ENCODE data around the gene ELP2. TPM values are rescaled to one million over a fixed set of nuclear protein-coding genes. Genes with fewer than 3 reads are reported as not detected.

The ELP2 gene
- total RNA-seq, 4 donors from 2014 or later, result 23.2 to 59.5 (median 49.6) TPM

DNA sequence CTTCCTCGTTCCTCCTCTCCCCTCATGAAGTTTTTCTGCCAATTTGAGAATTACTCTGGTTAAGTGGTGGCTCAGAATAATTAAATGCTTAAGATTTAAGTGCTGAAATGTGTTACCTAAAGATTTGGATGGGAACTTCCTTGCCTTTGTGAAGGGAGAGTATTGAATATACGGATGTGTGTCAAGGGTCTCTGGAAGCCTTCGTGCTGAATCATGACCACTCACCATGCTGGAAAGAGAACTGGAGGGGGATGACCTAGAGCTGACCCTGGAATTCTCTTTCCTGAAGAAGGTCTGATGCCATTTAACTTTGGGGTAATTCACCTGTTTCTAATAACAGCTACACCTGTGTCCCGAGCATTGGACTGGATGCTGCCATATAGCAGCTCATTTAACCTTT is 59.8 kb downstream of the ELP2 start:
- 69 to 88% methylated on average over 4 of the region's 4 CpGs for WGBS, 2 donors (ENCODE audit: low coverage in 1 of 2)
- Histone ChIP-seq H3K27ac (no peak overlapping the region), H3K4me3 (no peak overlapping the region), H3K4me1 (peaks cover 9 to 17% (median 13%) of the 10 kb centered on the region in 4 donors), H3K36me3 (no peaks in the 10 kb centered on the region), H3K27me3 (no peaks in the 10 kb centered on the region), H3K9me3 (no peaks in the 10 kb centered on the region)
- TF ChIP-seq POLR2A (IDR thresholded peaks at IDR 0.05) (no peak), CTCF (IDR thresholded peaks at IDR 0.05) (no peak), POLR2AphosphoS5 (IDR thresholded peaks at IDR 0.05) (no peak), EP300 (IDR thresholded peaks at IDR 0.05; ENCODE audit: low read depth) (no peak)
- DNase-seq, result no peak
- intact Hi-C loops (cut with DNase I; ENCODE audit: low total_unique reads), result no loop called here
- in situ Hi-C loops (cut with MboI; ENCODE audit: low pct_ligation_motif_present in 1 of 4, low pct_unique_long_range_greater_than_20kb in 1 of 4, low sequenced_read_pairs in 3 of 4), result no loop called here

GRCh38 chr18:36191286-36191685 is 61.6 kb downstream of the ELP2 start:
- no peaks in the 10 kb centered on the region for H3K36me3 ChIP-seq
- H3K27me3 ChIP-seq, result no peaks in the 10 kb centered on the region
- H3K9me3 ChIP-seq, result no peaks in the 10 kb centered on the region
- H3K4me3 ChIP-seq, result no peak overlapping the region
- no peak overlapping the region for H3K27ac ChIP-seq
- intact Hi-C loops (cut with DNase I; ENCODE audit: low total_unique reads), result no loop called here
- no peak for TF ChIP-seq POLR2A (IDR thresholded peaks at IDR 0.05)
- no peak for TF ChIP-seq POLR2AphosphoS5 (IDR thresholded peaks at IDR 0.05)
- no peak for TF ChIP-seq EP300 (IDR thresholded peaks at IDR 0.05; ENCODE audit: low read depth)
- H3K4me1 ChIP-seq, result peaks cover 9 to 16% (median 13%) of the 10 kb centered on the region in 4 donors
- DNase-seq, result no peak
- 80 to 91% methylated on average over 1 to 3 of the region's 3 CpGs for WGBS, 2 donors (ENCODE audit: low coverage in 1 of 2)
- in situ Hi-C loops (cut with MboI; ENCODE audit: low pct_ligation_motif_present in 1 of 4, low pct_unique_long_range_greater_than_20kb in 1 of 4, low sequenced_read_pairs in 3 of 4), result no loop called here

GRCh38 chr18:36191711-36192110 is 62.0 kb downstream of the ELP2 start:
- no peak for DNase-seq
- no peak overlapping the region for H3K4me3 ChIP-seq
- H3K4me1 ChIP-seq, result peaks cover 6 to 12% (median 10%) of the 10 kb centered on the region in 4 donors
- in situ Hi-C loops (cut with MboI; ENCODE audit: low pct_ligation_motif_present in 1 of 4, low pct_unique_long_range_greater_than_20kb in 1 of 4, low sequenced_read_pairs in 3 of 4) (no loop called here), intact Hi-C loops (cut with DNase I; ENCODE audit: low total_unique reads) (no loop called here)
- H3K36me3 ChIP-seq, result no peaks in the 10 kb centered on the region
- TF ChIP-seq CTCF (IDR thresholded peaks at IDR 0.05) (no peak), POLR2A (IDR thresholded peaks at IDR 0.05) (no peak), POLR2AphosphoS5 (IDR thresholded peaks at IDR 0.05) (no peak), EP300 (IDR thresholded peaks at IDR 0.05; ENCODE audit: low read depth) (no peak)
- H3K9me3 ChIP-seq, result no peaks in the 10 kb centered on the region
- no peaks in the 10 kb centered on the region for H3K27me3 ChIP-seq
- no peak overlapping the region for H3K27ac ChIP-seq
- 75 to 94% methylated on average over 1 of the region's 1 CpG for WGBS, 2 donors (ENCODE audit: low coverage in 1 of 2)

- DNase-seq, result no peak
- Histone ChIP-seq H3K27ac (no peak overlapping the region), H3K4me3 (no peak overlapping the region), H3K4me1 (no peaks in the 10 kb centered on the region), H3K36me3 (no peaks in the 10 kb centered on the region), H3K27me3 (no peaks in the 10 kb centered on the region), H3K9me3 (no peaks in the 10 kb centered on the region)
- in situ Hi-C loops (cut with MboI; ENCODE audit: low pct_ligation_motif_present in 1 of 4, low pct_unique_long_range_greater_than_20kb in 1 of 4, low sequenced_read_pairs in 3 of 4), result no loop called here
- no peak for TF ChIP-seq POLR2A (IDR thresholded peaks at IDR 0.05)
- TF ChIP-seq CTCF (IDR thresholded peaks at IDR 0.05), result no peak
- no peak for TF ChIP-seq POLR2AphosphoS5 (IDR thresholded peaks at IDR 0.05)
- no peak for TF ChIP-seq EP300 (IDR thresholded peaks at IDR 0.05; ENCODE audit: low read depth)
- 74 to 82% methylated on average over 3 to 8 of the region's 8 CpGs for WGBS, 2 donors (ENCODE audit: low coverage in 1 of 2)
- intact Hi-C loops (cut with DNase I; ENCODE audit: low total_unique reads), result no loop called here
Measured at GRCh38 chr18:36194600-36195315, 65.1 kb downstream of the ELP2 start.
